Measurements from ENCODE around the gene SLC10A7.
A peak's percentile ranks its signal among the peaks of the same experiment; 100 is the strongest.

GRCh38 chr4:146243141-146243882 lies 278.4 kb downstream of the SLC10A7 start:
- TF ChIP-seq TARDBP (CRISPR knock-in tag; IDR thresholded peaks at IDR 0.05) (no peak), ZNF646 (CRISPR knock-in tag; IDR thresholded peaks at IDR 0.05) (no peak), SRSF1 (optimal IDR thresholded peaks at IDR 0.05; ENCODE audit: low read depth, low read length) (no peak), NCOA2 (CRISPR knock-in tag; IDR thresholded peaks at IDR 0.05) (no peak), POLR2AphosphoS5 (IDR thresholded peaks at IDR 0.05; ENCODE audit: low read depth, low read length) (no peak), KLF6 (CRISPR knock-in tag; IDR thresholded peaks at IDR 0.05) (no peak), KAT7 (CRISPR knock-in tag; IDR thresholded peaks at IDR 0.05; ENCODE audit: borderline replicate concordance) (no peak), TSC22D2 (CRISPR knock-in tag; IDR thresholded peaks at IDR 0.05; ENCODE audit: borderline replicate concordance) (no peak)
- TF ChIP-seq, protein P1, sequence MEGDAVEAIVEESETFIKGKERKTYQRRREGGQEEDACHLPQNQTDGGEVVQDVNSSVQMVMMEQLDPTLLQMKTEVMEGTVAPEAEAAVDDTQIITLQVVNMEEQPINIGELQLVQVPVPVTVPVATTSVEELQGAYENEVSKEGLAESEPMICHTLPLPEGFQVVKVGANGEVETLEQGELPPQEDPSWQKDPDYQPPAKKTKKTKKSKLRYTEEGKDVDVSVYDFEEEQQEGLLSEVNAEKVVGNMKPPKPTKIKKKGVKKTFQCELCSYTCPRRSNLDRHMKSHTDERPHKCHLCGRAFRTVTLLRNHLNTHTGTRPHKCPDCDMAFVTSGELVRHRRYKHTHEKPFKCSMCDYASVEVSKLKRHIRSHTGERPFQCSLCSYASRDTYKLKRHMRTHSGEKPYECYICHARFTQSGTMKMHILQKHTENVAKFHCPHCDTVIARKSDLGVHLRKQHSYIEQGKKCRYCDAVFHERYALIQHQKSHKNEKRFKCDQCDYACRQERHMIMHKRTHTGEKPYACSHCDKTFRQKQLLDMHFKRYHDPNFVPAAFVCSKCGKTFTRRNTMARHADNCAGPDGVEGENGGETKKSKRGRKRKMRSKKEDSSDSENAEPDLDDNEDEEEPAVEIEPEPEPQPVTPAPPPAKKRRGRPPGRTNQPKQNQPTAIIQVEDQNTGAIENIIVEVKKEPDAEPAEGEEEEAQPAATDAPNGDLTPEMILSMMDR (CRISPR knock-in tag; IDR thresholded peaks at IDR 0.05) = peak; percentile 62

All from HepG2 (cell line).